HEK293 (cell line): ENCODE data around the gene CD8A.

Experiments
- CTCF ChIP-seq: fragments of 450-650 bp; formaldehyde crosslinking; IDR thresholded peaks from 2 replicates; pipeline ENCODE4 v1.5.1; 2016; ENCODE audit warnings: missing biosample characterization, missing genetic modification characterization
- HOXA7 ChIP-seq: sonication (generic); formaldehyde crosslinking; IDR thresholded peaks from 2 replicates; pipeline ENCODE4 v1.8.1; 2022; ENCODE audit warnings: missing genetic modification reagents, borderline replicate concordance
- REST ChIP-seq: fragments of 450-650 bp; formaldehyde crosslinking; IDR thresholded peaks from 2 replicates; pipeline ENCODE4 v1.5.1; 2016; ENCODE audit warnings: missing biosample characterization, missing genetic modification characterization
- ZBTB1 ChIP-seq: fragments of 450-650 bp; formaldehyde crosslinking; IDR thresholded peaks from 2 replicates; pipeline ENCODE4 v1.5.1; 2016; ENCODE audit warnings: missing biosample characterization, missing genetic modification characterization
- ZNF362 ChIP-seq: fragments of 450-650 bp; formaldehyde crosslinking; IDR thresholded peaks from 2 replicates; pipeline ENCODE4 v1.5.1; 2016; ENCODE audit warnings: missing biosample characterization, missing genetic modification characterization
- ZNF366 ChIP-seq: fragments of 450-650 bp; formaldehyde crosslinking; conservative IDR thresholded peaks from 2 replicates; pipeline ENCODE4 v1.5.1; 2016; ENCODE audit warnings: missing biosample characterization, missing genetic modification characterization

- no peak for TF ChIP-seq ZBTB1 (tag by site-specific recombination)
- TF ChIP-seq CTCF (tag by site-specific recombination) = no peak
- no peak for TF ChIP-seq REST (tag by site-specific recombination)
- no peak for TF ChIP-seq ZNF366
- TF ChIP-seq HOXA7 = no peak
- no peak for TF ChIP-seq ZNF362 (tag by site-specific recombination)
Observed at GRCh38 chr2:86779971-86780370, 10.7 kb downstream of the CD8A start.
